ENCODE measurements around the gene DOCK7. TPM values are rescaled to one million over a fixed set of nuclear protein-coding genes. Genes with fewer than 3 reads are reported as not detected.

The DOCK7 gene
- total RNA-seq, 1 donor from 2014 or later, result 34.7 TPM

- ATAC-seq (no peak), DNase-seq (no peak)
- Histone ChIP-seq H3K9me3 (no peaks in the 10 kb centered on the region), H3K27ac (no peak overlapping the region), H3K4me3 (no peak overlapping the region), H3K4me1 (no peaks in the 10 kb centered on the region), H3K27me3 (no peaks in the 10 kb centered on the region), H3K36me3 (no peaks in the 10 kb centered on the region)
- intact Hi-C loops (cut with DNase I), result no loop called here
- TF ChIP-seq, protein P1, sequence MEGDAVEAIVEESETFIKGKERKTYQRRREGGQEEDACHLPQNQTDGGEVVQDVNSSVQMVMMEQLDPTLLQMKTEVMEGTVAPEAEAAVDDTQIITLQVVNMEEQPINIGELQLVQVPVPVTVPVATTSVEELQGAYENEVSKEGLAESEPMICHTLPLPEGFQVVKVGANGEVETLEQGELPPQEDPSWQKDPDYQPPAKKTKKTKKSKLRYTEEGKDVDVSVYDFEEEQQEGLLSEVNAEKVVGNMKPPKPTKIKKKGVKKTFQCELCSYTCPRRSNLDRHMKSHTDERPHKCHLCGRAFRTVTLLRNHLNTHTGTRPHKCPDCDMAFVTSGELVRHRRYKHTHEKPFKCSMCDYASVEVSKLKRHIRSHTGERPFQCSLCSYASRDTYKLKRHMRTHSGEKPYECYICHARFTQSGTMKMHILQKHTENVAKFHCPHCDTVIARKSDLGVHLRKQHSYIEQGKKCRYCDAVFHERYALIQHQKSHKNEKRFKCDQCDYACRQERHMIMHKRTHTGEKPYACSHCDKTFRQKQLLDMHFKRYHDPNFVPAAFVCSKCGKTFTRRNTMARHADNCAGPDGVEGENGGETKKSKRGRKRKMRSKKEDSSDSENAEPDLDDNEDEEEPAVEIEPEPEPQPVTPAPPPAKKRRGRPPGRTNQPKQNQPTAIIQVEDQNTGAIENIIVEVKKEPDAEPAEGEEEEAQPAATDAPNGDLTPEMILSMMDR (IDR thresholded peaks at IDR 0.05), result no peak
Measured at GRCh38 chr1:62426794-62427193, 261.4 kb downstream of the DOCK7 start.

DNA sequence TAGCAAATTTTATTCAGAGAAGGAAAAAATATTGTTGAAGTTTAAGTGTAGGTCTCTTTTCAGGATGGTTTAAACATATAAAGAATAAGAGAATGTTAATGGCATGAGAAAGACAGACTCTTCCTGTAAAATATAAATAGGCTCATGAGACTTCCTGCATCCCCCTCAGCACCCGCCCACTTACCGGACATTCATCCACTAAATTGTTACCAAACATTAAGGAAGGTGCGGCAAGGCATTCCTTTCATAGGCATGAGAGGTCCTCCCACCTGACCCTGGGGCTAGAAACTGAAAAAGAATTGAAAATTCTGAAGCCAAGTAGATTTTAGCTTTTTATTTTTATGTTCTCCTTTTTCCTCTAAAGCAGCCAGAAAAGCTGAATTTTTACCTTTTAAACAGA is 261.9 kb downstream of the DOCK7 start:
- no peak for ATAC-seq
- Histone ChIP-seq H3K9me3 (no peaks in the 10 kb centered on the region), H3K36me3 (no peaks in the 10 kb centered on the region), H3K27ac (no peak overlapping the region), H3K4me3 (no peak overlapping the region), H3K4me1 (no peaks in the 10 kb centered on the region), H3K27me3 (no peaks in the 10 kb centered on the region)
- intact Hi-C loops (cut with DNase I), result no loop called here
- TF ChIP-seq, protein P1 (IDR thresholded peaks at IDR 0.05), result no peak
- no peak for DNase-seq

GRCh38 chr1:62425041-62425440 is 263.1 kb downstream of the DOCK7 start:
- no peaks in the 10 kb centered on the region for H3K27me3 ChIP-seq
- no peaks in the 10 kb centered on the region for H3K36me3 ChIP-seq
- TF ChIP-seq, protein P1 (IDR thresholded peaks at IDR 0.05), result no peak
- no peak overlapping the region for H3K4me3 ChIP-seq
- ATAC-seq (no peak), DNase-seq (no peak)
- no peak overlapping the region for H3K27ac ChIP-seq
- intact Hi-C loops (cut with DNase I), result no loop called here
- no peaks in the 10 kb centered on the region for H3K4me1 ChIP-seq
- no peaks in the 10 kb centered on the region for H3K9me3 ChIP-seq

DNA sequence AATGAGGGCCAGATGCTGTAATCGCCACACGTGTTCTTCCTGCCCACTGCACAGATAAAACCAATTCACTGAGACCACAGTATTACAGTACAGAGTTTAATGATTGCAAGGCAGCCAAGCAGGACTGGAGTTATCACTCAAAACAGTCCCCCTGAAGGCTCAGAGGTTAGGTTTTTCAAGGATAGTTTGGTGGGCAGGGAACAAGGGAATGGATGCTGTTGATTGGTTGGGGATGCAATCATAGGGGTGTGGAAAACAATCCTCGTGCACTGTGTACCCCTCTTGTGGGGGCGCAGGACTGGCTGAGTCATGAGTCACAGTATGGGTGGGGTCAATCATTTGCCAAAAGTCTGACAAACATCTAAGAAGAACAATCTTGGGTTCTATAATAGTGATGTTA is 263.8 kb downstream of the DOCK7 start:
- DNase-seq, result no peak
- TF ChIP-seq, protein P1 (IDR thresholded peaks at IDR 0.05), result no peak
- no peaks in the 10 kb centered on the region for H3K36me3 ChIP-seq
- H3K4me1 ChIP-seq, result no peaks in the 10 kb centered on the region
- H3K9me3 ChIP-seq, result no peaks in the 10 kb centered on the region
- H3K27me3 ChIP-seq, result no peaks in the 10 kb centered on the region
- H3K4me3 ChIP-seq, result no peak overlapping the region
- intact Hi-C loops (cut with DNase I), result no loop called here
- ATAC-seq, result no peak
- no peak overlapping the region for H3K27ac ChIP-seq

- H3K4me3 ChIP-seq, result no peak overlapping the region
- H3K36me3 ChIP-seq, result no peaks in the 10 kb centered on the region
- TF ChIP-seq, protein P1 (IDR thresholded peaks at IDR 0.05), result no peak
- H3K27me3 ChIP-seq, result no peaks in the 10 kb centered on the region
- ATAC-seq (no peak), DNase-seq (no peak)
- H3K4me1 ChIP-seq, result no peaks in the 10 kb centered on the region
- intact Hi-C loops (cut with DNase I), result no loop called here
- no peak overlapping the region for H3K27ac ChIP-seq
- no peaks in the 10 kb centered on the region for H3K9me3 ChIP-seq
Measured at GRCh38 chr1:62423580-62424242, 264.5 kb downstream of the DOCK7 start.

- Histone ChIP-seq H3K36me3 (no peaks in the 10 kb centered on the region), H3K27me3 (no peaks in the 10 kb centered on the region), H3K4me3 (no peak overlapping the region), H3K9me3 (no peaks in the 10 kb centered on the region), H3K27ac (no peak overlapping the region), H3K4me1 (no peaks in the 10 kb centered on the region)
- TF ChIP-seq, protein P1 (IDR thresholded peaks at IDR 0.05), result no peak
- intact Hi-C loops (cut with DNase I), result no loop called here
- ATAC-seq (no peak), DNase-seq (no peak)
Measured at GRCh38 chr1:62420214-62420613, 268.0 kb downstream of the DOCK7 start.
